ENCODE results near the gene FN1.
"Not testable (repeated sequence)": the region's sequence is repeated elsewhere in the genome, so short reads cannot be mapped to it uniquely, and the experiment has no call there.

FN1 gene

DNA sequence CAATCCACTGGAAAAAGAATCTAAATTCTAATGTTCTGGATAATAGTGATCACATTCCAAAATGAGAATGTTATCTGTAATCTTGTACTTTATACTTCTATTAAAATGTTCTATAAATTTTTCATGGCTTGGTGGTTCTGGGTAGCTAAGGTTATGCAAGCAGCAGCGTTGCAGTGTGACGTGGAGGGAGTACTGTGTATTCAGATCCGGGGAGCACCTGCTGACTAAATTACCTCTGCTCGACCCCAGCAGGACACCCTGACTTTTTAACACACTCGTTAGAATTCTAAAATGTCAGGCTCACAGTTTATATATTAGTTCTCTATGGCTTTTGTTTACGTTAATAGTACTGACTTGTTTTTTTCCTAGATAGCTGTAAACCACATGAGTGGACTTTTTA is 111.1 kb downstream of the FN1 start:
- no peak for DNase-seq

DNA sequence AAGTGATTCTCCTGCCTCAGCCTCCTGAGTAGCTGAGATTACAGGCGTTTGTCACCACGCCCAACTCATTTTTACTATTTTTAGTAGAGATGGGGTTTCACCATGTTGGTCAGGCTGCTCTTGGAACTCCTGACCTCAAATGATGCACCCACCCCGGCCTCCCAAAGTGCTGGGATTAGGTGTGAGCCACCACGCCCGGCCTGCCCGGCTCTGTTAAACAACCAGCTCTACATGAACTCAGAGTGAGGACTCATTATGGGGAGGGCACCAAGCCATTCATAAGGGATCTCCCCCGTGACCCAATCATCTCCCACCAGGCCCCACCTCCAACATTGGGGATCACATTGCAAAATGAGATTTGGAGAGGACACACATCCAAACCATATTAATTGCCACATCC is 115.2 kb downstream of the FN1 start:
- no peak for DNase-seq

DNA sequence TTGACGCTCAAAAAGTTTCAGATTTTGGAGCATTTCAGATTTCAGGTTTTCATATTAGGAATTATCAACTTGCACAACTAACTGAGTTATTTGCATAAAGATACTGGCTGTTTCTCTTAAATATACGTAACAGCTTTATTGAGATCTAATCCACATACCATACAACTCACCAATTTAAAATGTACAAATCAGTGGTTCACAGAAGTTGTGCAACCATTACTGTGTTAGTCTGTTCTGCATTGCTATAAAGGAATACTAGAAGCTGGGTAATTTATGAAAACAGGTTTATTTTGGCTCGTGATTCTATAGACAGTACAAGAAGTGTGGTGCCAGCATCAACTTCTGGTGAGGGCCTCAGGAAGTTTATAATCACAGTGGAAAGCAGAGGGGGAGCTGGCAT is 115.8 kb downstream of the FN1 start:
- DNase-seq: no peak

DNA sequence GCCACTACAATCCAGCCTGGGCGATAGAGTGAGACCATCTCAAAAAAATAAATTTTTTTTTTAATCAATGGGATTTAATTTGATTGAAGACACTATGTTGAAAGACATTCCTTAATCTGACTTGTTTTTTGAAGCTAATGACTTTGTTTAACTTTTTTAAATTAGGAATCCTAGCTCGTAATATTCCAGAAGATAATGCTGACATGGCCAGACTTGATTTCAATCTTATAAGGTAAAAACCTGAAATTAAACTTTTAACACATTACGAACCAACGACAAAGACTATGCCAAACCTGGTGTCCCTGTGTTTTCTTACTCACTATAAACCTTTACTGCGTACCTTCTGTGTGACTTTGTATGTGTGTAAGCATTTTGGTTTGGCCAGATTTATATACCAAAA is 116.4 kb downstream of the FN1 start:
- DNase-seq: no peak

DNA sequence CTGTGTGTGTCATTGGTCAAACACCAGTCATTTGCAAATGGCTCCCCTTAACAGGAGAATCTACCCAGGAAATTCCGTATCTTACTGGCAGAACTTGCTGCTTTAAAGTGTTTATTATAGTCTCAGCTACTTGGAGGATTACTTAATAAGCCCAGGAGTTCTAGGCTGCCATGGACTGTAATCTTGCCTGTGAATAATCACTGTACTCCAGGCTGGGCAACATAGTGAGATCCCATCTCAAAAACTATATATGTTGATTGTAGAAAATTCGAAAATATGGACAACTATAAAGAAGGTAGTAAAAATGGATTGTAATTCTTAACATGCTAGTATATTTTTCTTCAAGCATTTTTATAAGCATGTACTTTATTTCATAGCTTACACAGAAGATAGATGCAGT is 119.5 kb downstream of the FN1 start:
- DNase-seq: no peak

DNA sequence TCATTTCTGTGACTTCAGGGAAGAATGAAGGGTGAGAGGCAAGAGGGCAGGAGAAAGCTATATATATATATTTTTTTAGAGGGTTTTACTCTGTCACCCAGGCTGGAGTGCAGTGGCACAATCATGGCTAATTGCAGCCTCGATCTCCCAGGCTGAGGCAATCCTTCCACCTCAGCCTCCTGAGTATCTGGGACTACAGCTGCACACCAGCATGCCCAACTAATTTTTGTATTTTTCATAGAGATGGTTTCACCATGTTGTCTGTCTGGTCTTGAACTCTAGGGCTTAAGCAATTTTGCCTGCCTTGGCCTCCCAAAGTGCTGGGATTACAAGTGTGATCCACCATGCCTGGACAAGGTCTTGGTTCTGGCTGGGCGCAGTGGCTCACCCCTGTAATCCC is 120.6 kb downstream of the FN1 start:
- no peak for DNase-seq

DNA sequence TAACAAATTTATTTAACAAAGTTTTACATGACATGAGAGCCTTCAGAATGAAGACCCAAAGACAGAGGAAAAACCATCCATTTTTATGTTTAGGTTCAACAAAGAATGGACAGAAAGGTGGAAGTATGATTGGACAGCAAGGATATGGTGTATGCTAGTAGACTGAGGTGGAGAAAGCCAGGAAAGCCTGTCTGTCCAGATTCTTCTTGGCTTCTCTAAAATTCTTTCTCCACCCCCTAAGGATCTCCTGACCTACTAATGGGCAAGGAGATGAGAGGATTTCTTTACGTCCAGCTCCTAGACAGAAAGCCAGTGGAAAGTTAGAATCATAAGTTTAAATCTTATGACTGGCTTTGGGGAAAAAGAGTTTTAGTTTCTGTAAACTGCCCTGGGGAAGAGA is 121.0 kb downstream of the FN1 start:
- no peak for DNase-seq

DNA sequence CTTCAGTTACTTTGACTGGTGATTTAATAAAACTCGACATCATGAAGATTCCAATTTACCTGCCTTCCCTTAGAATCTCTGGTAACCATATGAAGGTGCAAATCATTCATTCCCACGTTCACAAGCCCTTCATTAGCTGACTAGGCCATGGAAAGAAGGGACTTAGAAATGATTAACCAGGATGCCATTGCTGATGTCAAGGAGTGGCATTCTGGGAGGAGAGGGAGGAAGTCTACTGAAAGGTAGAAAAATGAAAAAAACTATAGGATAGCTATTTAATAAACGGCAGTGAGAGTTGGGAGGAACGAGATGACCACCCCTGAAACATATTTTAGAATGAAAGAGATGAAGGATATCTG is 122.6 kb downstream of the FN1 start:
- no peak for DNase-seq

DNA sequence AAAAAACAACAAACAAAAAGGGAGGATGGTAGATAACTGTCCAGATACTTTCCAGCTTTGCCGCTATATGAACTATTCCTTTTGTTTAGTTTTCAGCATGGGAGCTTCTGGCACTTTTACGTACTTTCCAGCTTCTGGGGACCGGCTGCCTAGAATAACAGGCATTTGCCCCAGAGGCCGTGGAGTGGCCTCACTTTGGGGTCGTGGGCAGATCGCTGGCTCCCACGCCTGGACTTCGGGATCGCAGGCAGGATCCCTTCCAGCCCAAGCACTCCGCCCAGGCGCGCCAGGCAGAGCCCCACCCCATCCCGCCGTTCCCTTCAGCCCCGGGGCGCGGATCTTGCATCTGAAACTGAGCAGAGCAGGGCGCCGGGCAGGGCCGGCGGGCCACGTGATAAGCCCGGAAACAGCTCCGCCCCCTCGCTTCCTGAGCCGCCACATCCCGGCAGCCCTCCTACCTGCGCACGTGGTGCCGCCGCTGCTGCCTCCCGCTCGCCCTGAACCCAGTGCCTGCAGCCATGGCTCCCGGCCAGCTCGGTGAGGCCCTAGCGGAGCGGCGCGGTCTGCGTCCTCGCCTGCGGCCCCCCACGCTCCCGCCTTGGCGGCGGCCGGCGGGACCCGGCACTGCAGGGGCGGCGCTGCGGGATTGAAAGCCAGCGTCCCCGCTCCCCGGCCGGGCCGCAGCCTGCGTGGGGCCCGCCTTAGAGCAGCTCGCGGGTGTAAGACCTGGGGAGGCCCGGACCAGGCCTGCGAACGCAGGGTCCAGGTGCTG is 124.1 kb downstream of the FN1 start, which contains the start of gene ATIC:
TSS of gene ATIC (plus strand) at position 435 of the 772 bp plus-strand sequence. CDS start at position 519, 84 bp downstream.
- peak; percentile 83 for DNase-seq

DNA sequence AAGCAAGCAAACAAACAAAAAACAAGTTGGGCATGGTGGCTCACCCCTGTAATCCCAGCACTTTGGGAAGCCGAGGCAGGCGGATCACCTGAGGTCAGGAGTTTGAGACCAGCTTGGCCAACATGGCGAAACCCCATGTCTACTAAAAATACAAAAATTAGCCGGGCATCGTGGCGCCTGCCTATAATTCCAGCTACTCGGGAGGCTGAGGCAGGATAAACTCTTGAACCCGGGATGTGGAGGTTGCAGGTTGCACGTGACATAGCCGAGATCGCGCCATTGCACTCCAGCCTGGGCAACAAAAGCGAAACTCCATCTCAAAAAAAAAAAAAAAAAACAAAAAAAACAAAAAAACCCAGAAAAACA is 124.6 kb downstream of the FN1 start:
- DNase-seq: not testable (repeated sequence)

All from activated gamma-delta T cell (primary cell).